ENCODE measurements around the gene MAPT.
"Not testable (repeated sequence)": the region's sequence is repeated elsewhere in the genome, so short reads cannot be mapped to it uniquely, and the experiment has no call there.

The MAPT gene

GRCh38 chr17:45894022-45894784, at the start of gene MAPT:
MAPT (plus strand) TSS chr17:45894554; CDS start chr17:45962338, 67,784 bp downstream.
- DNase-seq: peak; percentile 81 to 97

DNA sequence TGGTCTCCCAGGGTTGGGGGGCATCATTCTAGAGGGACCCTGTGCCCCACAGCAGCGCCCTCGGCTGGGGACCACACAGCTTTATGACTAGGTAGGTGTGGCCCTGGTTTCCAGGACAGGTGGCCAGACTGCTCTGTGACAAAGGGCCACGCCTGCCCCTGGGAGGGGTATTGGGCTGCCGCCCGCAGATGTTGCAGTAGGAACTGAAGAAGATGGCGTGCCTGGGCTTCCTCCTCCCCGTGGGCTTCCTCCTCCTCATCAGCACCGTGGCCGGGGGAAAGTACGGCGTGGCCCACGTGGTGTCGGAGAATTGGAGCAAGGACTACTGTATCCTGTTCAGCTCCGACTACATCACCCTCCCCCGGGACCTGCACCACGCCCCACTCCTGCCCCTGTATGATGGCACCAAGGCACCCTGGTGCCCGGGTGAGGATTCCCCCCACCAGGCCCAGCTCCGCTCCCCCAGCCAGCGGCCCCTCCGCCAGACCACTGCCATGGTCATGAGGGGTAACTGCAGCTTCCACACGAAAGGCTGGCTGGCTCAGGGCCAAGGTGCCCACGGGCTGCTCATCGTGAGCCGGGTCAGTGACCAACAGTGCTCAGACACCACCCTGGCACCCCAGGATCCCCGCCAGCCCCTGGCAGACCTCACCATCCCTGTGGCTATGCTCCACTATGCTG, 49.5 kb upstream of the MAPT start, which contains the start of gene SPPL2C:
Gene SPPL2C (plus strand): TSS at position 187 of the 681 bp plus-strand sequence. CDS start 26 bp downstream, at position 213.
- no peak for DNase-seq

DNA sequence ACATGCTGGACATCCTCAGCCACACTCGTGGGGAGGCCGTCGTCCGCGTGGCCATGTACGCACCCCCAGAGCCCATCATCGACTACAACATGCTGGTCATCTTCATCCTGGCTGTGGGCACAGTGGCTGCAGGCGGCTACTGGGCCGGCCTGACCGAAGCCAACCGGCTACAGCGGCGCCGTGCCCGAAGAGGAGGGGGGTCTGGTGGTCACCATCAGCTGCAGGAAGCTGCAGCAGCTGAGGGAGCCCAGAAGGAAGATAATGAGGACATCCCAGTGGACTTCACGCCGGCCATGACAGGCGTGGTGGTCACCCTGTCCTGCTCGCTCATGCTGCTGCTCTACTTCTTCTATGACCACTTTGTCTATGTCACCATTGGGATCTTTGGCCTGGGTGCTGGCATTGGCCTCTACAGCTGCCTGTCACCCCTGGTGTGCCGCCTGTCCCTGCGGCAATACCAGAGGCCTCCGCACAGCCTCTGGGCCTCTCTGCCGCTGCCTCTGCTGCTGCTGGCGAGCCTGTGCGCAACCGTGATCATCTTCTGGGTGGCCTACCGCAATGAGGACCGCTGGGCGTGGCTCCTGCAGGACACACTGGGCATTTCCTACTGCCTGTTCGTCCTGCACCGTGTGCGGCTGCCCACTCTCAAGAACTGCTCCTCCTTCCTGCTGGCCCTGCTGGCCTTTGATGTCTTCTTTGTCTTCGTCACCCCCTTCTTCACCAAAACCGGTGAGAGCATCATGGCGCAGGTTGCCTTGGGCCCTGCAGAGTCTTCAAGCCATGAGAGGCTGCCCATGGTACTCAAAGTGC, 48.8 kb upstream of the MAPT start:
- DNase-seq: no peak

- DNase-seq: no peak
These were observed 48.1 kb upstream of the MAPT start for GRCh38 chr17:45846223-45846622.

- no peak for DNase-seq
These were observed 47.7 kb upstream of the MAPT start for GRCh38 chr17:45846646-45847045.

- DNase-seq: no peak
These were observed 47.3 kb upstream of the MAPT start for GRCh38 chr17:45847101-45847500.

DNA sequence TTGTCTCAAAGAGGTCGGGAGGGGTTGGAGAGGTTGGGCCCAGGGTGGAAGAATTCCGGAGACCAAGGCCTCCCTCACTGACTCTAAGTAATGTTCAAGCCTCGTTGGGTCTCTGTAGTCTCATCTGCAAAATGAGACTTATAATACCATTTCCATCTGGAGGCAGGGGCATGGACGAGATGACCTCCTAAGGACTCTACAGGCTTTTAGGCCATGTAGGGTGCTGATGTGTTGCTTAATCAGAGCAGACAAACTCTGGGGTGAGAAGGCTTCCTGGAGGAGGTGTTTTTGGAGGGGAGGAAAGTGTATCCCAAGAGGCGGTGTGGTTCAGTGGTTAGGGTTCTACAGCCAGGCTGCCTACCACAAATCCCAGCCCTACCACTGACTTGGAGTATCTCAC, 46.6 kb upstream of the MAPT start:
- no peak for DNase-seq

DNA sequence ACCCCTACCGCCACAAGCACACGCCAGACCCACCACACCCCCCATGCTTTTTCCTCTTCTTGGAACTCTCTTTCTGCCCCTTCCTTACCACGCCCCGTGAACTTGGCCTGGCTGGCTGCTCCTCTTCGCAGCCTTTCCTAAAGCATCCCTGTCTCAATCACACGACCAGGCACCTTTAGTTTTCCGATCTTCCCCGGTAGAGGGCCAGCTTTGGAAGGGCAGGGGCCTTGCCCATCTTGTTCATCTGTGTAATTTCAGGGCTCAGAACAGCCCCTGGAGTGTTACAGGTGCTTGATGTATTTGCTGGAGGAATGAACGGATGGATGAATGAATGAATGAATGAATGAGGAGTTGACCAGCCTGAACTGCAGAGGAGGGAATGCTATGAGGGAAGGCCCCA, 45.9 kb upstream of the MAPT start:
- no peak for DNase-seq

DNA sequence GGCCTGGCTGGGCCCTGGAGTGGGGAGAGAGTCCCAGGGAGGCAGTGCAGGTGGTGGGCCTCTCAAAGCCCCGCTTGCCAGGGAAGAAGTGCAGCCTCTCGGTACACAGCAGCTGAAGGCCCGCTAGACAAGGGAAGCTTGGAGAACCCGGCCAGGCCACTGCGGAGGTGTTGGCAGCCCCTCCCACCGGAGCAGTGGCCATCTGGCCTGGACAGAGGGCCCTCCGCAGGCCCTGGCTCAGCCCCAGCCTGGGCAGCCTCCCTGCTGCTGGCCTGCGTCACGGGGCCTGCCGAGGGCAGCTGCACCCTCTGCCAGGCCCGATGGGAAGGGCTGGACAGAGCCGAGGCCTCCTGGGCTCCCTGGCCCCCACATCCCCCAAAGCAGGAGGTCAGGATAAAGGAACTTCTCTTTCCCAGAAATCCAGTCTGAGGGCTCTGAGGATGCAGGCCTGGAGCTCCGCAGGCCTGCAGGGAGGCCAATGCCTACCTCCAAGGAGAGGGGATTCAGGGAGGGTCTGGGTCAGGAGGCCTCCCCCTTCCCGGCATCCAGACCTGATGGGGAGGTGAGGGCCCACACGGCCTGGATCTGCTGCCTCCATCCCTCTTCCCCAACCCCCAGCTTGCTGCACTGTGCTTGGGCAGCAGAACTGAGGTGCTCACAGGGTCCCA, 45.4 kb upstream of the MAPT start:
- DNase-seq: no peak

- no peak for DNase-seq
These were observed 44.8 kb upstream of the MAPT start for GRCh38 chr17:45849536-45849990.

- DNase-seq: no peak
These were observed 44.3 kb upstream of the MAPT start for GRCh38 chr17:45850011-45850410.

- DNase-seq: no peak
These were observed 43.9 kb upstream of the MAPT start for GRCh38 chr17:45850468-45850867.

DNA sequence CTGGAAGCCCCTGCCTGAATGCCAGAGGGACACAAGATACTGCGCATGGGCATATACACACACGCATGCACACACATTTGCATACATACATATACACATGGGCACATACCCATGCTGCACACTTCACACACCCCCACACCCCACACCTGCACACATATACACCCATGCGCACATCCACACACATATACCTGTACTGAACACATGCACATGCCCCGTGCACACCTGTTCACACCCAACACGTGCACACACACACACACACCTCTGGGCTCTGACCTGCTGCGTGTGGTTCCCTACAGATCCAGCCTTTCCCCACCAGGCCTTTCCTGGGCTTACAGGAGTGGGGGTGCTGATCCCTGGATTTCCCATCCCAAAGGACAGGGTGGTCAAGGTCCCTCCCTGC, 43.3 kb upstream of the MAPT start:
- DNase-seq: peak in 1 of 2 experiments; percentile 52

- peak in 1 of 2 experiments; percentile 45 for DNase-seq
These were observed 42.9 kb upstream of the MAPT start for GRCh38 chr17:45851464-45851863.

GRCh38 chr17:45851873-45852272, 42.5 kb upstream of the MAPT start:
- DNase-seq: no peak

GRCh38 chr17:45852535-45853297, 41.6 kb upstream of the MAPT start:
- DNase-seq: peak; percentile 41 to 86

- DNase-seq: no peak
These were observed 40.1 kb upstream of the MAPT start for GRCh38 chr17:45854209-45854608.

GRCh38 chr17:45855691-45856336, 38.5 kb upstream of the MAPT start:
- DNase-seq: no peak

DNA sequence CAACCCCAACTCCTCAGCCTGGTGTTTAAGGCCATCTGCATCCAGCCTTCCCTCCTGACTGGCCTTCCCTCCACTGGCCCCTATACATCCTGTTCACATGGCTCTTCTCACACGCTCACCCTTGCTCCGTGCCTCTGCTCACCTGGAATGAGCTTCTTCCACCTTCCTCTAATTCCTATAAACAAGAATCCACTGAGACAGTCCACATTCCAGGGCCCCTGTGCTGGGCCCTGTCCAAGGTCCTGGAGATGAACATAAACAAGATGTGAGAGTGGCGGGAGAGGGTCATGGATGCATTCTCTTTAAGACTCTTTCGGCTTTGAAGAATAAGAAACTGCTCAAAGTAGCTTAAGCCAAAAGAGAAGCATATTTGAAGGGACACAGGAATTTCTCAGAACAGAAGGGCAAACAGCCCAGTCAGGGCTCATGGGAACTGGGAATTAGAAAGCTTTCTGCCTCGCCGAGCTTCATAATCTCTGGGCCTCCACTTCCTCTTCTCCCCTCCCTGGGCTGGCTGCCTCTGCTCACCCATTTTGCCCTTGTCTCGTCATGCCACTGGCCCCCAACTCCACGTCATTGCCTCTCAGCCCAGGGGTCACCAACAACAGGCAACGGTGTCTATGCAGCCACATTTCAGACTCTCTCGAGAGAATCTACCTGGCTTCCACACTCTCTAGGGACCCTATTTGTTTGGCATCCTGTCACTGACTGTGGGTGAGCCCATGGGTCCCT, 36.2 kb upstream of the MAPT start:
- no peak for DNase-seq

DNA sequence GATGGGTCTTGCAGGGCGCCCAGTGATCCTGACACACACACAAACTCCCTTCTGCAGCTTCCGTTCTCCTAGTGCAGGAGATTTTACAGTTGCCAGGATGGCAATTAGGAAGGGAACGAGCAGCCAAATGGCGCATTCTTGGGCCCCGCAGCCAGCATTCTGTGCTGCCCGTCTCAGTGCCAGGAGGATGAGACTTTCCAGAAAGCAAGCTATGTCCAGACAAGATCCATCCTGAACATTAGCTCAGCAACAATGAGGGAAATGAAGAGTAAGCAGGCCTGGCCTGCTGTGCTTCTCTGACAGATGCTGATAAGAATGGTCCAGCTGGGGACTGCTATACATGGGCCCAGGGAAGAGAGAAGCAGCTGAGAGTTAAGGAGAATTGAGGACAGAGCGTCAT, 33.2 kb upstream of the MAPT start:
- DNase-seq: no peak

GRCh38 chr17:45862127-45862526, 32.2 kb upstream of the MAPT start:
- not testable (repeated sequence) for DNase-seq

All from NCI-H526 (cell line).